PFSK-1 (cell line): ENCODE measurements around the gene CACNB3.
A peak's percentile ranks its signal among the peaks of the same experiment; 100 is the strongest.

Source experiments
- FOXP2 ChIP-seq: optimal IDR thresholded peaks from 2 replicates; pipeline ENCODE3; 2011; ENCODE audit warnings: borderline replicate concordance, control low read depth, inconsistent platforms; ENCODE audit not compliant: insufficient read depth; ENCODE audit errors: extremely low read length, extremely low read depth
- POLR2AphosphoS5 ChIP-seq: IDR thresholded peaks from 2 replicates; pipeline ENCODE4 v1.6.1; 2012; ENCODE audit warnings: low read depth, mild to moderate bottlenecking, control low read depth, low read length, moderate library complexity
- REST ChIP-seq, 2 experiments: IDR thresholded peaks; 2 replicates each; pipeline versions ENCODE4 v1.6.1 to v1.8.0; 2011 to 2012; ENCODE audit warnings: low read depth in 2 of 2, low read length in 2 of 2, control low read depth in 1 of 2, inconsistent platforms in 1 of 2, mild to moderate bottlenecking in 1 of 2, moderate library complexity in 1 of 2; ENCODE audit not compliant: insufficient read depth in 1 of 2
- SIN3A ChIP-seq: IDR thresholded peaks from 2 replicates; pipeline ENCODE4 v1.6.1; 2012; ENCODE audit warnings: mild to moderate bottlenecking, low read length, moderate library complexity, borderline replicate concordance; ENCODE audit not compliant: insufficient read depth
- TAF1 ChIP-seq: IDR thresholded peaks from 2 replicates; pipeline ENCODE4 v1.6.1; 2012; ENCODE audit warnings: low read length, control low read depth, borderline replicate concordance; ENCODE audit not compliant: insufficient read depth

Gene CACNB3

GRCh38 chr12:48810903-48811431 is 7.3 kb upstream of the CACNB3 start:
- TF ChIP-seq POLR2AphosphoS5 (no peak), TAF1 (no peak), SIN3A (no peak), FOXP2 (no peak), REST (IDR thresholded peaks at IDR 0.05; ENCODE audit: insufficient read depth in 1 of 2, low read depth in 2 of 2, low read length in 2 of 2) (no peak)

- TF ChIP-seq REST (IDR thresholded peaks at IDR 0.05; ENCODE audit: insufficient read depth in 1 of 2, low read depth in 2 of 2, low read length in 2 of 2): no peak
- TF ChIP-seq SIN3A: no peak
- TF ChIP-seq FOXP2: no peak
- no peak for TF ChIP-seq POLR2AphosphoS5
- TF ChIP-seq TAF1: no peak
These were observed 6.7 kb upstream of the CACNB3 start for GRCh38 chr12:48811437-48812090.

GRCh38 chr12:48812389-48812788 is 5.9 kb upstream of the CACNB3 start:
- TF ChIP-seq TAF1 (no peak), FOXP2 (no peak), POLR2AphosphoS5 (no peak), SIN3A (no peak)

- no peak for TF ChIP-seq FOXP2
These were observed 4.6 kb upstream of the CACNB3 start for GRCh38 chr12:48813465-48814261.

- peak; percentile 75; the same call in 1 of the 2 replicates for TF ChIP-seq SIN3A
- TF ChIP-seq REST (IDR thresholded peaks at IDR 0.05; ENCODE audit: insufficient read depth in 1 of 2, low read depth in 2 of 2, low read length in 2 of 2): peak in 1 of 2 experiments; percentile 44; a peak in 1 of 4 replicates
- 0 out of 2 replicates have a peak, but pooled peaks have one; percentile 31 for TF ChIP-seq TAF1
- peak; percentile 86 for TF ChIP-seq FOXP2
- TF ChIP-seq POLR2AphosphoS5: no peak; the same call in 1 of the 2 replicates
These were observed 3.8 kb upstream of the CACNB3 start for GRCh38 chr12:48814262-48815125.
